Neural crest cell (in vitro differentiated cells): ENCODE results near the gene AHCYL2. TPM values are rescaled to one million over a fixed set of nuclear protein-coding genes. Genes with fewer than 3 reads are reported as not detected.

Source experiments
- DNase-seq: peaks from one replicate; pipeline ENCODE4 v3.0.0; 2021; ENCODE audit warnings: low read depth, mixed read lengths, low spot score
- H3K27ac Mint-ChIP-seq: one replicate; pipeline ENCODE4 v1.8.0; 2021; ENCODE audit warnings: mild to moderate bottlenecking, mixed read lengths; ENCODE audit not compliant: unreplicated experiment
- H3K27me3 Mint-ChIP-seq: 2 replicates; pipeline ENCODE4 v1.8.0; 2021; ENCODE audit warnings: low read depth, mild to moderate bottlenecking, mixed read lengths
- H3K36me3 Mint-ChIP-seq: 2 replicates; pipeline ENCODE4 v1.8.0; 2021; ENCODE audit warnings: low read depth, mild to moderate bottlenecking, mixed read lengths
- H3K4me1 Mint-ChIP-seq: 2 replicates; pipeline ENCODE4 v1.8.0; 2021; ENCODE audit warnings: mixed read lengths
- H3K4me3 Mint-ChIP-seq: one replicate; pipeline ENCODE4 v1.8.0; 2021; ENCODE audit warnings: mild to moderate bottlenecking, mixed read lengths
- H3K9me3 Mint-ChIP-seq: 2 replicates; pipeline ENCODE4 v1.8.0; 2021; ENCODE audit warnings: mixed read lengths
- CTCF ChIP-seq: fragments of 200-600 bp; sonication (generic); conservative IDR thresholded peaks from 2 replicates; pipeline ENCODE4 v1.5.0; 2021; ENCODE audit warnings: antibody characterized with exemption, mild to moderate bottlenecking
- total RNA-seq: library from RNA; stranded (reverse); gene quantifications from 2 replicates; pipeline ENCODE4 v1.2.1, GENCODE V29; 2021

Gene AHCYL2
- total RNA-seq, 1 donor from 2014 or later: 19.1 TPM

GRCh38 chr7:129359638-129360037 lies 134.8 kb downstream of the AHCYL2 start:
- H3K4me1 Mint-ChIP-seq: no peaks in the 10 kb centered on the region
- no peak overlapping the region for H3K27ac Mint-ChIP-seq
- no peaks in the 10 kb centered on the region for H3K27me3 Mint-ChIP-seq
- H3K36me3 Mint-ChIP-seq: no peaks in the 10 kb centered on the region
- H3K9me3 Mint-ChIP-seq: no peaks in the 10 kb centered on the region
- H3K4me3 Mint-ChIP-seq: no peak overlapping the region
- no peak for DNase-seq
- TF ChIP-seq CTCF: no peak

- no peak for TF ChIP-seq CTCF
- Mint-ChIP-seq H3K36me3 (no peaks in the 10 kb centered on the region), H3K9me3 (no peaks in the 10 kb centered on the region), H3K27me3 (no peaks in the 10 kb centered on the region), H3K4me3 (no peak overlapping the region), H3K27ac (no peak overlapping the region), H3K4me1 (no peaks in the 10 kb centered on the region)
- no peak for DNase-seq
Observed at GRCh38 chr7:129361771-129362170, 136.9 kb downstream of the AHCYL2 start.

GRCh38 chr7:129362496-129362895 lies 137.7 kb downstream of the AHCYL2 start:
- H3K36me3 Mint-ChIP-seq: no peaks in the 10 kb centered on the region
- no peak for DNase-seq
- no peak for TF ChIP-seq CTCF
- H3K4me1 Mint-ChIP-seq: no peaks in the 10 kb centered on the region
- H3K9me3 Mint-ChIP-seq: no peaks in the 10 kb centered on the region
- H3K4me3 Mint-ChIP-seq: no peak overlapping the region
- no peaks in the 10 kb centered on the region for H3K27me3 Mint-ChIP-seq
- no peak overlapping the region for H3K27ac Mint-ChIP-seq

GRCh38 chr7:129367349-129367699 lies 142.5 kb downstream of the AHCYL2 start:
- Mint-ChIP-seq H3K4me3 (no peak overlapping the region), H3K36me3 (no peaks in the 10 kb centered on the region), H3K4me1 (peaks cover 13% of the 10 kb centered on the region), H3K27me3 (no peaks in the 10 kb centered on the region), H3K9me3 (no peaks in the 10 kb centered on the region), H3K27ac (no peak overlapping the region)
- TF ChIP-seq CTCF: no peak
- no peak for DNase-seq

- H3K36me3 Mint-ChIP-seq: no peaks in the 10 kb centered on the region
- no peaks in the 10 kb centered on the region for H3K27me3 Mint-ChIP-seq
- DNase-seq: peak; percentile 74
- H3K9me3 Mint-ChIP-seq: no peaks in the 10 kb centered on the region
- no peak overlapping the region for H3K4me3 Mint-ChIP-seq
- TF ChIP-seq CTCF: peak; percentile 94
- peaks cover 13% of the 10 kb centered on the region for H3K4me1 Mint-ChIP-seq
- no peak overlapping the region for H3K27ac Mint-ChIP-seq
Observed at GRCh38 chr7:129367700-129368388, 143.0 kb downstream of the AHCYL2 start.
